GM23338 (cell line): ENCODE measurements around the gene CRACDL. TPM values are rescaled to one million over a fixed set of nuclear protein-coding genes. Genes with fewer than 3 reads are reported as not detected.

ENCODE experiments used
- ATAC-seq: fragments of 200-7000 bp; cut with Tn5 transposase; 3 replicates; pipeline ENCODE4 v1.9.1; 2020
- DNase-seq: peaks from one replicate; pipeline ENCODE4 v3.0.0-alpha.2; 2015; ENCODE audit warnings: low spot score
- H2AFZ ChIP-seq: fragments of 200-600 bp; sonication (generic); 2 replicates; pipeline ENCODE4 v1.8.0; 2016; ENCODE audit warnings: antibody characterized with exemption, mild to moderate bottlenecking, moderate library complexity
- H3F3A ChIP-seq: fragments of 200-600 bp; sonication (generic); replicated peaks from 2 replicates; pipeline ENCODE4 v1.8.0; 2017; ENCODE audit warnings: antibody characterized with exemption, mixed run types, low read depth
- H3K27ac ChIP-seq: fragments of 200-600 bp; sonication (generic); 2 replicates; pipeline ENCODE4 v1.6.1; 2016; ENCODE audit warnings: low read depth
- H3K27me3 ChIP-seq: fragments of 200-600 bp; sonication (generic); 2 replicates; pipeline ENCODE4 v1.8.0; 2016; ENCODE audit warnings: mild to moderate bottlenecking, mixed run types, moderate library complexity; ENCODE audit not compliant: insufficient read depth
- H3K36me3 ChIP-seq: fragments of 200-600 bp; sonication (generic); 2 replicates; pipeline ENCODE4 v1.8.0; 2016; ENCODE audit warnings: mild to moderate bottlenecking; ENCODE audit not compliant: insufficient read depth
- H3K4me1 ChIP-seq: fragments of 200-600 bp; sonication (generic); 2 replicates; pipeline ENCODE4 v1.8.0; 2016; ENCODE audit warnings: mild to moderate bottlenecking, moderate library complexity; ENCODE audit not compliant: insufficient read depth
- H3K4me2 ChIP-seq: fragments of 200-600 bp; sonication (generic); 2 replicates; pipeline ENCODE4 v1.7.1; 2017; ENCODE audit warnings: mixed run types
- H3K4me3 ChIP-seq: fragments of 200-600 bp; sonication (generic); 2 replicates; pipeline ENCODE4 v1.6.1; 2016; ENCODE audit warnings: mixed run types
- H3K79me2 ChIP-seq: fragments of 200-600 bp; sonication (generic); replicated peaks from 2 replicates; pipeline ENCODE4 v1.8.0; 2017; ENCODE audit warnings: mild to moderate bottlenecking; ENCODE audit not compliant: insufficient read depth
- H3K9me2 ChIP-seq: fragments of 200-600 bp; sonication (generic); 2 replicates; pipeline ENCODE4 v1.8.0; 2017; ENCODE audit not compliant: insufficient read depth
- H4K20me1 ChIP-seq: fragments of 200-600 bp; sonication (generic); replicated peaks from 2 replicates; pipeline ENCODE4 v1.8.0; 2017; ENCODE audit warnings: mild to moderate bottlenecking; ENCODE audit not compliant: insufficient read depth
- H3K27ac Mint-ChIP-seq: 2 replicates; pipeline ENCODE4 v1.8.0; 2020; ENCODE audit warnings: inconsistent platforms, mild to moderate bottlenecking, moderate library complexity, mixed read lengths
- H3K27me3 Mint-ChIP-seq: 3 replicates; pipeline ENCODE4 v1.8.0; 2022; ENCODE audit warnings: low read depth, mild to moderate bottlenecking, moderate library complexity, mixed read lengths, inconsistent platforms; ENCODE audit not compliant: insufficient read depth, poor library complexity
- H3K36me3 Mint-ChIP-seq: 3 replicates; pipeline ENCODE4 v1.8.0; 2021; ENCODE audit warnings: low read depth, mild to moderate bottlenecking, inconsistent platforms, moderate library complexity, mixed read lengths
- H3K4me1 Mint-ChIP-seq: 3 replicates; pipeline ENCODE4 v1.8.0; 2020; ENCODE audit warnings: mild to moderate bottlenecking, inconsistent platforms, mixed read lengths
- H3K4me3 Mint-ChIP-seq: 3 replicates; pipeline ENCODE4 v1.8.0; 2021; ENCODE audit warnings: moderate library complexity, mild to moderate bottlenecking, inconsistent platforms, mixed read lengths
- H3K9me3 Mint-ChIP-seq: 3 replicates; pipeline ENCODE4 v1.8.0; 2020; ENCODE audit warnings: moderate library complexity, mild to moderate bottlenecking, inconsistent platforms, mixed read lengths
- EZH2 ChIP-seq: fragments of 200-600 bp; sonication (generic); IDR thresholded peaks from one replicate; pipeline ENCODE4 v1.8.0; 2017; ENCODE audit warnings: antibody characterized with exemption, mild to moderate bottlenecking, low read depth; ENCODE audit not compliant: unreplicated experiment
- EZH2phosphoT487 ChIP-seq: fragments of 200-600 bp; sonication (generic); IDR thresholded peaks from one replicate; pipeline ENCODE4 v1.8.1; 2018; ENCODE audit warnings: antibody characterized with exemption; ENCODE audit not compliant: unreplicated experiment
- JUNB ChIP-seq: IDR thresholded peaks from one replicate; pipeline ENCODE4 v1.6.1; 2016; ENCODE audit warnings: antibody characterized with exemption; ENCODE audit not compliant: unreplicated experiment
- NANOG ChIP-seq: IDR thresholded peaks from 2 replicates; pipeline ENCODE4 v1.6.1; 2016; ENCODE audit warnings: antibody characterized with exemption, borderline replicate concordance
- POLR2AphosphoS5 ChIP-seq: IDR thresholded peaks from 2 replicates; pipeline ENCODE4 v1.6.1; 2016; ENCODE audit warnings: antibody characterized with exemption, low read depth
- REST ChIP-seq: IDR thresholded peaks from one replicate; pipeline ENCODE4 v1.6.1; 2018; ENCODE audit warnings: antibody characterized with exemption; ENCODE audit not compliant: unreplicated experiment
- ZNF331 ChIP-seq: fragments of 250-450 bp; sonication (Bioruptor Pico); IDR thresholded peaks from 2 replicates; pipeline ENCODE4 v1.5.0; 2020; ENCODE audit warnings: low read depth, mild to moderate bottlenecking, moderate library complexity
- polyA plus RNA-seq: library from polyadenylated mRNA; unstranded; fragments of >200 nt; fragmentation: Nextera tagmentation; extraction: Ambion mirVana; gene quantifications from 2 replicates; pipeline ENCODE4 v1.2.1, GENCODE V29; 2016
- total RNA-seq: library from RNA; depleted of rRNA; stranded (reverse); fragments of >200 nt; shearing (Covaris generic); gene quantifications from 2 replicates; pipeline ENCODE4 v1.2.3, GENCODE V29; 2014
- TF ChIP-seq, protein P1 (sequence below): fragments of 250-450 bp; sonication (Bioruptor Pico); IDR thresholded peaks from 2 replicates; pipeline ENCODE4 v1.5.0; 2020; ENCODE audit warnings: mild to moderate bottlenecking, moderate library complexity

CRACDL gene
- total and polyA plus RNA-seq, 2 experiments from 2014 or later: 0.14 to 0.16 TPM

DNA sequence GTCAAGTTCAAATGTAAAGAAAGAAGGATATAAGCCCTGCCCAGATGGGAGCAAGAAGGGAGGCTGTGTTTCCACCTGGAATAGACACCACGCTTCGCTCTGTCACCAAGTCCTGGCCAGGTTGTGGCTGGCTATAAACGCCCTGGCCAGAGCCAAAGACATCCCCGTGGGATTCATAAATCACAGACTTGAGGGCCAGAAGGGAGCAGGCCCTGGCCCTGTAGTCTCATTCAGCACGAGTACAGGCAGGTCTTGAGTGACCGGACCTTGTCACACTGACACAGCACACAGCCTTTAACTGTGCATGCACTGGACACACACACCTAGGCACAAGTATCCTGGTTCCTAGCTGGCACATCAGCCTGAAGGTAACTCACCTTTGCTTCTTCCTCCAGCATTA lies 110.6 kb downstream of the CRACDL start:
- Histone ChIP-seq H3F3A (no peaks in the 10 kb centered on the region), H4K20me1 (no peaks in the 10 kb centered on the region), H3K9me2 (no peaks in the 10 kb centered on the region), H3K79me2 (no peaks in the 10 kb centered on the region), H3K4me1 (0 out of 2 replicates have a peak, but pooled peaks cover 3% of the 10 kb centered on the region), H3K27ac (no peak overlapping the region), H2AFZ (no peak overlapping the region), H3K27me3 (peaks cover 43% of the 10 kb centered on the region), H3K4me3 (no peak overlapping the region), H3K4me2 (no peak overlapping the region), H3K36me3 (no peaks in the 10 kb centered on the region)
- TF ChIP-seq EZH2: no peak
- TF ChIP-seq REST: no peak
- no peak for TF ChIP-seq JUNB
- no peaks in the 10 kb centered on the region for H3K4me1 Mint-ChIP-seq
- no peak overlapping the region for H3K27ac Mint-ChIP-seq
- H3K9me3 Mint-ChIP-seq: peaks cover 7% of the 10 kb centered on the region; the same call in 1 of the 3 replicates
- ATAC-seq (no peak), DNase-seq (no peak)
- H3K4me3 Mint-ChIP-seq: no peak overlapping the region
- H3K27me3 Mint-ChIP-seq: peaks cover 31% of the 10 kb centered on the region
- H3K36me3 Mint-ChIP-seq: no peaks in the 10 kb centered on the region

DNA sequence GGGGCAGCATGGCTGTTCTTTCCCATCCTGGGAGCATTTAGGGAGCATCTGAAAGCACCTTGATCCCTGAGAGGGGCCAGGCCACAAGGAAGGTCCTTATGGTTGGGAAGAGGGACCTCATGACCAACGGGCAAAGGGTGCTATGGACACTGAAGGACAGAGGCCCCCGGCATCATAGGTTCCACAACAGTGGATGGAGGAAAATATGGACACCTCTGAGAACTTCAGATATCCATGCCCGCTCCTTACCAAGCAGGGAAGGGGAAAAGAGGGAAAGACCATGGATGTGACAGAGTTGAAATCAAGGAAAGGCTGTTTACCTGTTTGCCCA lies 111.0 kb downstream of the CRACDL start:
- Mint-ChIP-seq H3K4me3 (no peak overlapping the region), H3K27ac (no peak overlapping the region), H3K9me3 (peaks cover 7% of the 10 kb centered on the region; the same call in 1 of the 3 replicates), H3K36me3 (no peaks in the 10 kb centered on the region), H3K4me1 (no peaks in the 10 kb centered on the region), H3K27me3 (peaks cover 35% of the 10 kb centered on the region)
- Histone ChIP-seq H3K9me2 (no peaks in the 10 kb centered on the region), H2AFZ (no peak overlapping the region), H3F3A (no peaks in the 10 kb centered on the region), H3K79me2 (no peaks in the 10 kb centered on the region), H4K20me1 (no peaks in the 10 kb centered on the region), H3K4me3 (no peak overlapping the region), H3K27ac (no peak overlapping the region), H3K4me2 (no peak overlapping the region), H3K36me3 (no peaks in the 10 kb centered on the region), H3K4me1 (0 out of 2 replicates have a peak, but pooled peaks cover 3% of the 10 kb centered on the region), H3K27me3 (peaks cover 43% of the 10 kb centered on the region)
- ATAC-seq: no peak
- no peak for DNase-seq
- TF ChIP-seq REST: no peak
- TF ChIP-seq, protein P1, sequence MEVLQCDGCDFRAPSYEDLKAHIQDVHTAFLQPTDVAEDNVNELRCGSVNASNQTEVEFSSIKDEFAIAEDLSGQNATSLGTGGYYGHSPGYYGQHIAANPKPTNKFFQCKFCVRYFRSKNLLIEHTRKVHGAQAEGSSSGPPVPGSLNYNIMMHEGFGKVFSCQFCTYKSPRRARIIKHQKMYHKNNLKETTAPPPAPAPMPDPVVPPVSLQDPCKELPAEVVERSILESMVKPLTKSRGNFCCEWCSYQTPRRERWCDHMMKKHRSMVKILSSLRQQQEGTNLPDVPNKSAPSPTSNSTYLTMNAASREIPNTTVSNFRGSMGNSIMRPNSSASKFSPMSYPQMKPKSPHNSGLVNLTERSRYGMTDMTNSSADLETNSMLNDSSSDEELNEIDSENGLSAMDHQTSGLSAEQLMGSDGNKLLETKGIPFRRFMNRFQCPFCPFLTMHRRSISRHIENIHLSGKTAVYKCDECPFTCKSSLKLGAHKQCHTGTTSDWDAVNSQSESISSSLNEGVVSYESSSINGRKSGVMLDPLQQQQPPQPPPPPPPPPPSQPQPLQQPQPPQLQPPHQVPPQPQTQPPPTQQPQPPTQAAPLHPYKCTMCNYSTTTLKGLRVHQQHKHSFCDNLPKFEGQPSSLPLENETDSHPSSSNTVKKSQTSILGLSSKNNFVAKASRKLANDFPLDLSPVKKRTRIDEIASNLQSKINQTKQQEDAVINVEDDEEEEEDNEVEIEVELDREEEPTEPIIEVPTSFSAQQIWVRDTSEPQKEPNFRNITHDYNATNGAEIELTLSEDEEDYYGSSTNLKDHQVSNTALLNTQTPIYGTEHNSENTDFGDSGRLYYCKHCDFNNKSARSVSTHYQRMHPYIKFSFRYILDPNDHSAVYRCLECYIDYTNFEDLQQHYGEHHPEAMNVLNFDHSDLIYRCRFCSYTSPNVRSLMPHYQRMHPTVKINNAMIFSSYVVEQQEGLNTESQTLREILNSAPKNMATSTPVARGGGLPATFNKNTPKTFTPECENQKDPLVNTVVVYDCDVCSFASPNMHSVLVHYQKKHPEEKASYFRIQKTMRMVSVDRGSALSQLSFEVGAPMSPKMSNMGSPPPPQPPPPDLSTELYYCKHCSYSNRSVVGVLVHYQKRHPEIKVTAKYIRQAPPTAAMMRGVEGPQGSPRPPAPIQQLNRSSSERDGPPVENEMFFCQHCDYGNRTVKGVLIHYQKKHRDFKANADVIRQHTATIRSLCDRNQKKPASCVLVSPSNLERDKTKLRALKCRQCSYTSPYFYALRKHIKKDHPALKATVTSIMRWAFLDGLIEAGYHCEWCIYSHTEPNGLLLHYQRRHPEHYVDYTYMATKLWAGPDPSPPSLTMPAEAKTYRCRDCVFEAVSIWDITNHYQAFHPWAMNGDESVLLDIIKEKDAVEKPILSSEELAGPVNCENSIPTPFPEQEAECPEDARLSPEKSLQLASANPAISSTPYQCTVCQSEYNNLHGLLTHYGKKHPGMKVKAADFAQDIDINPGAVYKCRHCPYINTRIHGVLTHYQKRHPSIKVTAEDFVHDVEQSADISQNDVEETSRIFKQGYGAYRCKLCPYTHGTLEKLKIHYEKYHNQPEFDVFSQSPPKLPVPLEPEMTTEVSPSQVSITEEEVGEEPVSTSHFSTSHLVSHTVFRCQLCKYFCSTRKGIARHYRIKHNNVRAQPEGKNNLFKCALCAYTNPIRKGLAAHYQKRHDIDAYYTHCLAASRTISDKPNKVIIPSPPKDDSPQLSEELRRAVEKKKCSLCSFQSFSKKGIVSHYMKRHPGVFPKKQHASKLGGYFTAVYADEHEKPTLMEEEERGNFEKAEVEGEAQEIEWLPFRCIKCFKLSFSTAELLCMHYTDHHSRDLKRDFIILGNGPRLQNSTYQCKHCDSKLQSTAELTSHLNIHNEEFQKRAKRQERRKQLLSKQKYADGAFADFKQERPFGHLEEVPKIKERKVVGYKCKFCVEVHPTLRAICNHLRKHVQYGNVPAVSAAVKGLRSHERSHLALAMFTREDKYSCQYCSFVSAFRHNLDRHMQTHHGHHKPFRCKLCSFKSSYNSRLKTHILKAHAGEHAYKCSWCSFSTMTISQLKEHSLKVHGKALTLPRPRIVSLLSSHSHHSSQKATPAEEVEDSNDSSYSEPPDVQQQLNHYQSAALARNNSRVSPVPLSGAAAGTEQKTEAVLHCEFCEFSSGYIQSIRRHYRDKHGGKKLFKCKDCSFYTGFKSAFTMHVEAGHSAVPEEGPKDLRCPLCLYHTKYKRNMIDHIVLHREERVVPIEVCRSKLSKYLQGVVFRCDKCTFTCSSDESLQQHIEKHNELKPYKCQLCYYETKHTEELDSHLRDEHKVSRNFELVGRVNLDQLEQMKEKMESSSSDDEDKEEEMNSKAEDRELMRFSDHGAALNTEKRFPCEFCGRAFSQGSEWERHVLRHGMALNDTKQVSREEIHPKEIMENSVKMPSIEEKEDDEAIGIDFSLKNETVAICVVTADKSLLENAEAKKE (CRISPR knock-in tag): no peak
- no peak for TF ChIP-seq EZH2phosphoT487
- no peak for TF ChIP-seq EZH2
- TF ChIP-seq JUNB: no peak
- no peak for TF ChIP-seq NANOG
- TF ChIP-seq ZNF331: no peak
- no peak for TF ChIP-seq POLR2AphosphoS5
